D341Med (cell line): Measurements from ENCODE around the gene SEPHS2.
"Not testable (repeated sequence)": the region's sequence is repeated elsewhere in the genome, so short reads cannot be mapped to it uniquely, and the experiment has no call there.

ENCODE experiments used
- DNase-seq: peaks from one replicate; pipeline ENCODE4 v3.0.0; 2012; ENCODE audit warnings: low spot score

SEPHS2 gene

GRCh38 chr16:30398661-30399434, 46.8 kb downstream of the SEPHS2 start:
- no peak for DNase-seq

GRCh38 chr16:30397776-30398660, 47.7 kb downstream of the SEPHS2 start:
- no peak for DNase-seq

GRCh38 chr16:30397056-30397455, 48.6 kb downstream of the SEPHS2 start:
- no peak for DNase-seq

- not testable (repeated sequence) for DNase-seq
Observed at GRCh38 chr16:30396627-30397026, 49.0 kb downstream of the SEPHS2 start.

GRCh38 chr16:30395992-30396585, 49.6 kb downstream of the SEPHS2 start:
- DNase-seq = no peak

GRCh38 chr16:30395155-30395991, 50.3 kb downstream of the SEPHS2 start, which contains the start of gene ZNF48:
ZNF48 (plus strand) TSS chr16:30395420; CDS start chr16:30395795, 375 bp downstream.
- peak; percentile 93 for DNase-seq

- no peak for DNase-seq
Observed at GRCh38 chr16:30394592-30395154, 51.0 kb downstream of the SEPHS2 start.
